Right lobe of liver (tissue), 4 donors: ENCODE measurements around the gene ELP2.
"Not testable (repeated sequence)": the region's sequence is repeated elsewhere in the genome, so short reads cannot be mapped to it uniquely, and the experiment has no call there.

Experiments used
- CTCF ChIP-seq, 4 donors: fragments of 200-600 bp in 3 of 4; fragments of 450-650 bp in 1 of 4; IDR thresholded peaks; one replicate each; pipeline versions ENCODE4 v1.5.1 to v1.8.0; 2016 to 2022; ENCODE audit warnings: antibody characterized with exemption in 4 of 4, mild to moderate bottlenecking in 2 of 4
- POLR2A ChIP-seq: fragments of 450-650 bp; IDR thresholded peaks from one replicate; pipeline ENCODE4 v1.6.1; 2017; ENCODE audit warnings: antibody characterized with exemption, mild to moderate bottlenecking
- donor health status: DM: no; HTN: no; CAD: no.
- donor health status: DM: no; HTN: no; CAD: no.
- donor health status: DM: no; HTN: yes; CAD: no.

- not testable (repeated sequence) for TF ChIP-seq POLR2A; CTCF (IDR thresholded peaks at IDR 0.05)
Observed at GRCh38 chr18:36092116-36092515, 37.6 kb upstream of the ELP2 start.
